Measurements from ENCODE around the gene ABO. TPM values are rescaled to one million over a fixed set of nuclear protein-coding genes. Genes with fewer than 3 reads are reported as not detected.

Gene ABO
- total and polyA plus RNA-seq, 2 of the 8 experiments (the other 6 are each of a cell fraction or from before 2014, with no cell fraction given), result 0.03 TPM; not detected in 1

- ChIA-PET CTCF (ENCODE audit: partially characterized antibody) (interaction anchor here (0.7 to 1.9 kb wide), 4 partner anchors 12 to 40 kb away, joined by 3 to 10 read pairs (median 4); no protein-coding TSS in a partner anchor), POLR2A (ENCODE audit: partially characterized antibody) (no interaction called here)
- TF ChIP-seq SAP30 (IDR thresholded peaks at IDR 0.05; ENCODE audit: insufficient read depth, insufficient replicate concordance, low read length) (no peak), TEAD4 (IDR thresholded peaks at IDR 0.05; ENCODE audit: low read depth, low read length) (no peak), CTCF (IDR thresholded peaks at IDR 0.05; ENCODE audit: control extremely low read depth in 1 of 3, insufficient read depth in 1 of 3, low read depth in 1 of 3, low read length in 3 of 3) (no peak), BRCA1 (IDR thresholded peaks at IDR 0.05; ENCODE audit: low read depth, low read length) (no peak), SIN3A (conservative IDR thresholded peaks at IDR 0.05 in 1 of 2, IDR thresholded peaks at IDR 0.05 in 1 of 2; ENCODE audit: low read depth in 1 of 2, low read length in 2 of 2) (no peak), ATF3 (IDR thresholded peaks at IDR 0.05; ENCODE audit: insufficient read depth, low read depth, low read length) (no peak), EZH2 (IDR thresholded peaks at IDR 0.05; ENCODE audit: low read depth, low read length, severe bottlenecking) (no peak)
These were observed 48.5 kb downstream of the ABO start for GRCh38 chr9:133226219-133227171.

More at GRCh38 chr9:133226219-133227171, 48.5 kb downstream of the ABO start:
- Histone ChIP-seq H3K36me3 (ENCODE audit: control insufficient read depth in 2 of 4, insufficient read depth in 4 of 4, low read length in 3 of 4) (no peaks in the 10 kb centered on the region), H4K91ac (replicated peaks; ENCODE audit: insufficient read length, low read length) (no peak overlapping the region), H2AK5ac (ENCODE audit: low read depth, low read length) (no peak overlapping the region), H3K27me3 (replicated peaks in 1 of 4; ENCODE audit: control insufficient read depth in 3 of 4, extremely low read depth in 1 of 4, insufficient read depth in 3 of 4, low read length in 3 of 4) (no peaks in the 10 kb centered on the region; a peak in 1 of 7 replicates), H2BK5ac (ENCODE audit: low read depth, low read length) (no peak overlapping the region), H3K9me3 (ENCODE audit: insufficient read depth in 2 of 2, low read depth in 1 of 2, low read length in 1 of 2) (peaks cover 0 to 2% of the 10 kb centered on the region in 2 experiments; a peak in 1 of 4 replicates), H3K79me1 (ENCODE audit: low read depth, low read length) (no peaks in the 10 kb centered on the region), H3K9ac (replicated peaks in 1 of 4; ENCODE audit: extremely low read depth in 1 of 4, low read depth in 3 of 4, low read length in 3 of 4) (no peak overlapping the region), H3K18ac (ENCODE audit: extremely low read depth, low read length) (no peak overlapping the region), H4K20me1 (replicated peaks in 1 of 2; ENCODE audit: control insufficient read depth in 1 of 2, insufficient read depth in 2 of 2, low read length in 2 of 2) (peaks cover 0 to 1% of the 10 kb centered on the region in 2 experiments), H3K4ac (replicated peaks; ENCODE audit: insufficient read length, low read depth, low read length) (no peak overlapping the region), H2BK20ac (ENCODE audit: low read length) (no peak overlapping the region), H3K4me1 (replicated peaks in 1 of 4; ENCODE audit: control insufficient read depth in 3 of 4, insufficient read depth in 4 of 4, low read length in 3 of 4) (no peaks in the 10 kb centered on the region), H3K79me2 (ENCODE audit: control insufficient read depth in 1 of 2, insufficient read depth in 2 of 2, low read length in 2 of 2) (no peaks in the 10 kb centered on the region), H3K56ac (replicated peaks; ENCODE audit: insufficient read length, low read depth, low read length) (no peak overlapping the region), H3K23ac (ENCODE audit: insufficient read length) (no peak overlapping the region), H3K23me2 (ENCODE audit: low read depth, low read length) (no peaks in the 10 kb centered on the region; the same call in 1 of the 2 replicates), H2BK15ac (ENCODE audit: low read length) (no peak overlapping the region), H3K4me2 (ENCODE audit: insufficient read depth in 1 of 2, low read depth in 2 of 2, low read length in 2 of 2) (no peak overlapping the region), H2BK120ac (replicated peaks; ENCODE audit: low read depth, low read length) (no peak overlapping the region), H4K8ac (ENCODE audit: extremely low read depth, insufficient read depth, low read length) (no peak overlapping the region), H3K14ac (ENCODE audit: insufficient read length) (no peak overlapping the region), H3K4me3 (ENCODE audit: extremely low read depth in 1 of 4, insufficient read depth in 2 of 4, low read depth in 3 of 4, low read length in 4 of 4) (no peak overlapping the region), H4K5ac (ENCODE audit: insufficient read length, low read depth, low read length) (no peak overlapping the region), H2BK12ac (ENCODE audit: low read depth, low read length) (no peak overlapping the region), H2AFZ (ENCODE audit: low read length) (no peak overlapping the region), H3K27ac (ENCODE audit: low read depth, low read length) (no peak overlapping the region)
- FAIRE-seq, result no peak
- peak in 1 of 2 experiments; percentile 38 for DNase-seq (ENCODE audit: low read depth in 1 of 2, low spot score in 2 of 2)
- WGBS, 2 experiments (ENCODE audit: extremely low coverage in 1 of 2, insufficient coverage in 1 of 2, insufficient read length in 1 of 2, insufficient replicate concordance in 2 of 2, low coverage in 1 of 2, low lambda C conversion rate in 2 of 2, missing lambda C conversion rate in 1 of 2), result 94% methylated on average over 22 of the region's 25 CpGs; no CpG with 5 or more reads in 1 of the 2 experiments
